AG08396 (cell line): ENCODE data around the gene ZC3H15.
A peak's percentile ranks its signal among the peaks of the same experiment; 100 is the strongest.
"Not testable (repeated sequence)": the region's sequence is repeated elsewhere in the genome, so short reads cannot be mapped to it uniquely, and the experiment has no call there.

Experiments
- DNase-seq: peaks from one replicate; pipeline ENCODE4 v3.0.0; 2012; ENCODE audit warnings: low spot score, mixed read lengths

ZC3H15 gene

DNA sequence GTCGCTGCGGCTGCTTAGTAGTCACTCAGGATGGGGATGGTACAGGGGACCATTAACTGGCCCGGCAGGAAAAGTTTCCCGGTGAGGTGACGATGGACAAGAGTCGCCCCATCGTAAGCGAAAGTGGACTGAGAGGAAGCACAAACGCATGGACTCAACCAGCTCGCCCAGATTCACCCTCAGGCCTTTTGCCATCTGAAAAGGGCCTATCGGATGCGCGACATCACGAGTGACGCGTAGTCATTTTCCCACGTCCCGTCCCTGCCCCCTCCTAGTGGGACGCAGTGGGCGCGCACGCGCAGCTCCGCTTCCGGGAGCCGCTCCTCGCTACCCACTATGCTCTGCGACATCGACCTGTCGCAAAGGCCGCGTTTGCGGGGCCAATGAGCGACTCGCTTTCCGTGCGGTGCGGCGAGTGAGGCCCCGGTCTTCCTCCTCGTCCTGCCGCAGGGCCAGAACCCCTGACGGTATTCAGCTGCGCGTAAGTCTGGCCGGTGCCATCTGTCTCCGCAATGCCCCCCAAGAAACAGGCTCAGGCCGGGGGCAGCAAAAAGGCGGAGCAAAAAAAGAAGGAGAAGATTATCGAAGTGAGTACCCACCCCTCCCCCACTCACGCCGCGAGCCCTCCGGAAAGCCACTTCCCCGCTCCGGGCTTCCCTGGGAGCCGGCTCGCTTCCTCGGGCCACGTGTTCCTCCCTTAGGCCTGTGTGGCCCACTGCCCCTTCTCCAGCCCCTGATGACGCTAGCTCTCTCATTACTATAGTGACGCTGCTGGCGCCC lies at the start of gene ZC3H15:
Gene ZC3H15, plus strand, starts transcription at position 390 of the 780 bp plus-strand sequence. Its CDS starts 123 bp downstream, at position 513.
- DNase-seq, result peak; percentile 98

DNA sequence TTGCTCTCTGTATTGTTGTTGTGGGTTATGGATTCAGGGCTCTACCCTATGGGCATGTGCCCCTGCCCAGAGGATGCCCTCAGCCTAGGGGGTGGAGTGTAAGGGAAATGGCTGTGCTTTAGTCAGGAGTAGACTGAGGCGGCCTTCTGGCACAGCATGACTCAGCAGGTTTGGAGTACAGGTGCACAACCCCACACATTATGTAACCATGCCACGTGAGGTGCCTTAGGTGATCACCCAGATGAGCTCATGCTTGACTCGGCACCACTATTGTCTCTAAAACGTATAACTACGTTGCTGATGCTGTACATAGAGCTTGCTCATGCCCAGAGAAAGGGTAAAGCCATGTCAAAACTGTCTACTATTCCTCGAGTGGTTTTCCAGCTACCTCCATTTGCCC lies 48.3 kb upstream of the ZC3H15 start:
- DNase-seq, result no peak

DNA sequence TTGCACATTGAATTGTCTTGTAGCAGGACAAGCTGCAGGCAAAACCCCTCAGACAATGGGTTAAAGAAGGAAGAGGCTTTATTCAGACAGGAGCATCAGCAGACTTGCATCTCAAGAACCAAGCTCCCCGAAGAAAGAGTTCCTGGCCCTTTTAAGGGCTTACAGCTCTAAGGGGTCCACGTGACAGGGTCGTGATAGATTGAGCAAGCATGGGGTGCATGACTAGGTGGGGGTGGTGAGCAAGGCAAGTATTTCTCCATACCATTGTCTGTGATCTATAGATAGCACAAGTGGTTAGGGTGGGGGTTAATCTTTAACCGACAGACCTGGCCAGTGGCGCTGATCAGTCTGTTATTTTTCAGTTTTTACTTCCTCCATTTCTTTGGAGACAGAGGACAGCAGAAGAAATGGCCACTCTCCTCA lies 46.4 kb upstream of the ZC3H15 start:
- DNase-seq, result not testable (repeated sequence)

DNA sequence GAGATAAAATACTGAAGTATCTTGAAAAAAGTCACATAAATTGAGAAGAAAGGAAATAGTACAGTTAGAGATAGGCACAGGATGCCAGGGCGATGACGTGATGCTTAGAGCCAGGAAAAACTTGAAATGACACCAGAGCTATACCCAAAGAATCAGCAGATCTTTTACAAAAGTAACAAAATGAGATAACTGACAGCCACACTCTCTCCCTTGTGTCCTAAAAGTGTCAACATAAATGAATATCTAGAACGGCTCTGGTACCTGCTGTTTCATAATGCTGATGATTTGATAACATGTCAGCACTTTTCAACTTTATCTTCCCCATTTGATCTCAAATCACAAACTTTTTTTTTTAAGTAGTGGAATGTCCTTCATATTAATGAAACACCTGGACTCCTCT lies 45.6 kb upstream of the ZC3H15 start:
- no peak for DNase-seq

DNA sequence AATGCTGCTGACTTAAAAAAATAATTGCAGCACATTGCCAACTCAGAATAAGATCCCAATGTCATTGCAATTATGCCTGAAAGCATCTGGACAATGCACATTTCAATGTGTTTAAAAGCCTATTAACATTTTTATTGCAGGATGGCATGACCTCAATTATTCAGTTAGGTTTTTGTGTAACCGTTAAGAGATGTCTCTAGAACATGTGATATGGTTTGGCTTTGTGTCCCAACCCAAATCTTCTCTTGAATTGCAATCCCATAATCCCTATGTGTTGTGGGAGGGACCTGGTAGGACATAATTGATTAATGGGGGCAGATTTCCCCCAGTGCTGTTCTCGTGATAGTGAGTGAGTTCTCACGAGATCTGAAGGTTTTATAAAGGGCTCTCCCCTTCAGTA lies 43.2 kb upstream of the ZC3H15 start:
- no peak for DNase-seq

DNA sequence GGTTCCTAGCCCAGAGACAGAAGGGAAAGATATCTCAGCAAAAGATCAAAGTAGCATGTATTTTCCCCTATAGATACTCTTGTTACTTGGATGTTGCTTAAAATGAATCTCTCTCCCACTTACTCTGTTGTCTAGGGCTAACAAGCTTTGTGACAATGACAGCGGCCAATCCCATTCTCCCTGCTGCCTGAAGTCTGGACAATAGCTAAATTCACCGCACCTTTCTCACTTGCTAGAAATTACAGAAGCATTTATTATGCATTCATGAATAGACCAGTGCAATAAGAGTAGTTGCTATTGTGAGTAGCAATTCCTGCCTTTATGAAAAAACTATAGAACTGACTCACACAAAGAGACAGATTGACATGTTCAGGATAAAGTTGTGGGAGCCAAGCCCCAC lies 42.2 kb upstream of the ZC3H15 start:
- DNase-seq, result no peak

DNA sequence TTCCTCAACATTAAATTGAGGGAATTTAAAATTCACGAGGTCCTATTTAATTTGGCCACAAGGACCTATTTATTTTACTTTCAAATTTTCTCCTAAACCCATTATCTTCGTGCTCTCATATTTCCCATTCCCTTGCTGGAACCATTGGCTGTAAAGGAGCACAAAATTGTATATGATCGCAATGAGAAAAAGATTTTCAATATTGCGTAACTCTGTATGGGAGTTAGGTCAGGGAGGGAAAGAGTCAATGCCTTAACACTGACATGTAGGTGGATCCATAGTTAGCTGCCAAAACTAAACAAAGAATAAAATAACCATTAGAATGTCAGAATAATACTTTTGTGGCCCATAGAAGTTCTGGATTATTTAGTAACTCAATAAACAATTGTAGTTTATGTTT lies 40.6 kb upstream of the ZC3H15 start:
- DNase-seq, result no peak

DNA sequence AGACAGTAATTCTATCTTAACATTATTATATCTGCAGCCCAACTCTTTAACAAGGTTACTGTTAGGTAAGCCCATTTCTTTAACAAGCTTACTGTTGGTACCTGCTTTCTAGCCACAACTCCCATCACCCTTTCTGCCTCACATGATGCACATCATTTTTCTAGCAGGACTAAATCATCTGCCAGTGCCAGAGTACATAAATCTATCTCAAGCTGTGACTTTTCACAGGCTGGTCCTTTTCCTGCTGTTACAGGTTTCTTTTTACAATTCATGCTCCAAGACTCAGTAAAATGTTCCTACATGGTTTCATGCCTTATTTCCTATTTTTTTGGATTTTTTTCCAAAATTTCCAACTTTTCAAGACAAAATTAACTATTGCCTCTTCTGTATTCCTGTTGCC lies 30.4 kb upstream of the ZC3H15 start:
- no peak for DNase-seq

DNA sequence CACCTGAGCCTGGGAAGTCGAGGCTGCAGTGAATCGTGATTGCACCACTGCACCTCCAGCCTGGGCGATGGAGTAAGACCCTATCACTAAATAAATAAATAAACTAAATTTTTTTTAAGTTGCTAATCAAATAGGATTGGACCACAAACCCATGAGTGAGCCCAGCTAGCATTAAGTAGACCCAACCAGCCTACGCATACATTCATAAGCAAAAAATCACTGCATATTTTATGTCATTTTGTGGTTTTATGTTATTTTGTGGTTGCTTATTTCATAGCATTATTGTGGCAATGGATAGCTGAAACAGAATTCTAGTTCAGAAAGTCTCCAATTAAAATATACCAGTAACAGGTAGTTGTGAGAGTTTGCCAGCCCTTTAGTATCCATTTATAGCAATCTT lies 29.1 kb upstream of the ZC3H15 start:
- peak; percentile 25 for DNase-seq

DNA sequence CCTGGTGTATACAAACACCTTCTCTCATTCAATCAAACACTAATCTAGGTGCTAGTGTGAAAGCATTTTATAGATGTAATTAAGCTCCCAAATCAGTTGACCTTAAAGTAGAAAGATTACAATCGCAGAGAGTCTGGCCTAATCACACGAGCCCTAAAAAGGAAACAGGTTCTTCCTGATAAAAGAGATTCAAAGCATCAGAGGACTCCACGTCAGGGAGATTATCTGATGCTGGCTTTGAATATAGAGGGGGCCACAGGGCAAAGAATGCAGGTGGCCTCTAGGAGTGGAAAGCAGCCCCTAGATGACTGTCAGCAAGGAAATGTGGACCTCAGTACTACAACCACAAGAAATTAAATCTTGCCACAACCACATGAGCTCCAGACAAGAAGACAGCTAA lies 28.2 kb upstream of the ZC3H15 start:
- DNase-seq, result no peak

DNA sequence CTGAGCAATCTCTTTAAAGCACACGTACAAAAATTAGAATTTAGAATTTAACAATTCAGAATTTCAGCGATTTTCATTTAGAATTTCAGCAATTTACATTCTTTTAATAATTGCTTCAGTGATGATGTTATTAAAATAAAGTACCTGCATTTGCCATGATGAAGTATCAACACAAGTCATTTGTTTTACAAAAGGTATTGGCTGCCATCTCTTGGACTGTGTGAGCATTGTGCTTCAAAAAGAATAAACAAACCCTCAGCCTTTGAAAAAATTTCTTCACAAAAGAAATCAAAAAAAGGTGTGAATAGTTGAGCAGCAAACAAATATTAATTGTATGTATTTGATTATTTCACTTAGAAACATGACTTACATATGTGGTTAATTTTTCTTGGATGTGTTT lies 27.1 kb upstream of the ZC3H15 start:
- DNase-seq, result no peak

DNA sequence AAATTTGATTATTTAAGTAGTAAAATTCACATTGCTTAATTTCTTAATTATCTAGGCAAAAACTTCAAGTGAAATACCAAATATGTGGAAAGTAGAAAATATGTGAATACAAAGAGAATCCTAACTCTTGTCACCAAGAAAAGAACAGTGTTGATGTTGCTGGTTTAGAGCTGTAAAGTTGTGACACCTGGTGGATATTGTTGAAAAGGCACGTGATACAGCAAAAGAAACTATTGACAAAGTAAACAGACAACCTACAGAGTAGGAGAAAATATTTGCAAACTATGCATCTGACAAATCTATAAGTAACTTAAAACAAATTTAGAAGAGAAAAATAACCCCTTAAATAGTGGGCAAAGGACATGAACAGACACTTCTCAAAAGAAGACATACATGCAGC lies 25.6 kb upstream of the ZC3H15 start:
- DNase-seq, result no peak

DNA sequence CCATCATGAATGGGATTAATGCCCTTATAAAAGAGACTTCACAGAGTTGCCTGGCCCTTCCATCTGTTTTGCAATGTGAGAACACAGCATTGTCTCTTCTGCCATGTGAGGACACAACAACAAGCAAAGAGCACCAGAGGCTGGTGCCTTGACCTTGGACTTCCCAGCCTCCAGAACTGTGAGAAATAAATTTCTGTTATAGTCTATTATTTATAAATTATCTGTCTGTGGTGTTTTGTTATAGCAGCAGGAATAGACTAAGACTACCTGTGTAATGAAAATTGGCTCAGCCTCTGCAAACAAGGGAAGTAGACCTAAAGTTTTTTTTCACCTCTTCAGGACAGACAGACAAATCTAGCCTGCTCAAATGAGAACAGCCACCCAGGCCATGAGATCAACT lies 19.3 kb upstream of the ZC3H15 start:
- DNase-seq, result no peak

DNA sequence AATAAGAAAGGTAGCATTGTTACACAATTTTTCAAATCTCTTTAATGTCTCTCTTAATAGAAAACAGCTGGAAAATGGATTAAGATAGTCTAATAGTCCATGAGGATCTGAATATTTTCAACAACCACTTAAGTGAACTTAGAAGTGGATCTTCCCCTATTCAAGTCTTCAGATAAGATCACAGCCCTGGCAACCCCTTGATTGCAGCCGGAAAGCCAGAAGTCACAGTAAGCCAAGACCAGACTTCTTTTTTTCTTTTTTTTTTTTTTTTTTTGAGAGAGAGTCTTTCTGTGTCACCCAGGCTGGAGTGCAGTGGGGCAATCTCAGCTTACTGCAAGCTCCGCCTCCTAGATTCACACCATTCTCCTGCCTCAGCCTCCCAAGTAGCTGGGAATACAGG lies 18.6 kb upstream of the ZC3H15 start:
- no peak for DNase-seq

DNA sequence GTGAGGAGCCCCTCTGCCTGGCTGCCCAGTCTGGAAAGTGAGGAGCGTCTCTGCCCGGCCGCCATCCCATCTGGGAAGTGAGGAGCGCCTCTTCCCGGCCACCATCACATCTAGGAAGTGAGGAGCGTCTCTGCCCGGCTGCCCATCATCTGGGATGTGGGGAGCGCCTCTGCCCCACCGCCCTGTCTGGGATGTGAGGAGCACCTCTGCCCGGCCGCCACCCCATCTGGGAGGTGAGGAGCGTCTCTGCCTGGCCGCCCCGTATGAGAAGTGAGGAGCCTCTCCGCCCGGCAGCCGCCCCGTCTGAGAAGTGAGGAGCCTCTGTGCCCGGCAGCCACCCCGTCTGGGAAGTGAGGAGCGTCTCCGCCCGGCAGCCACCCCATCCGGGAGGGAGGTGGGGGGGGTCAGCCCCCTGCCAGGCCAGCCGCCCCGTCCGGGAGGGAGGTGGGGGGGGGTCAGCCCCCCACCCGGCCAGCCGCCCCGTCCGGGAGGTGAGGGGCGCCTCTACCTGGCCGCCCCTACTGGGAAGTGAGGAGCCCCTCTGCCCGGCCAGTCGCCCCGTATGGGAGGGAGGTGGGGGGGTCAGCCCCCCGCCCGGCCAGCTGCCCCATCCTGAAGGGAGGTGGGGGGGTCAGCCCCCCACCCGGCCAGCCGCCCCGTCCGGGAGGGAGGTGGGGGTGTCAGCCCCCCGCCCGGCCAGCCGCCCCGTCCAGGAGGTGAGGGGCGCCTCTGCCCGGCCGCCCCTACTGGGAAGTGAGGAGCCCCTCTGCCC lies 13.2 kb upstream of the ZC3H15 start:
- not testable (repeated sequence) for DNase-seq

DNA sequence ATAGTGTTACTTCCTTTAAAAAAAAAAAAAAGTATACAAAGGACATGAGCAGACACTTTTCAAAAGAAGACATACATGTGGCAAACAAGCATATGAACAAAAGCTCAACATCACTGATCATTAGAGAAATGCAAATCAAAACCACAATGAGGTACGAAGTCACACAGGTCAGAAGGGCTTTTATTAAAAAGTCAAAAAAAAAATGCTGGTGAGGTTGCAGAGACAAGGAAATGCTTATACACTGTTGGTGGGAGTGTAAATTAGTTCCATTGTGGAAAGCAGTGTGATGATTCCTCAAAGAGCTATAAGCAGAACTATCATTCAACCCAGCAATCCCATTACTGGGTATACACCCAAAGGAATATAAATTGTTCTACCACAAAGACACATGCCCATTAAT lies 11.8 kb upstream of the ZC3H15 start:
- DNase-seq, result not testable (repeated sequence)

DNA sequence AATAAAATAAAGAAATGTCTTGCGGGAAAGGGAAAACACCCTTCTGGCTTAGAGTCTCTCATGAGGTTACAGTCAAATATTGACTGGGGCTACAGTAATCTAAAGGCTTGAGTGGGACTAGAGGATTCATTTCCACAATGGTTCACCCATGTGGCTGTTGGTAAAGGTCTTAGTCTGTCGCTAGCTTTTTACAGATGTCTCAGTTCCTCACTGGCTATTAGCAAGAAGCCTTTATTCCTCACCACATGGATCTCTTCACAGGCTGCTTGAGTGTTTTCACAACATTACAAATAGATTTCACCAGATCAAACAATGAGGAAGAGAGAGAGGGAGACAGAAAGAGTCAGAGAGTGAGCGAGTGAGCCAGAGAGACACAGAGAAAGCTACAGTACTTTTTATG lies 8.3 kb upstream of the ZC3H15 start:
- DNase-seq, result no peak

DNA sequence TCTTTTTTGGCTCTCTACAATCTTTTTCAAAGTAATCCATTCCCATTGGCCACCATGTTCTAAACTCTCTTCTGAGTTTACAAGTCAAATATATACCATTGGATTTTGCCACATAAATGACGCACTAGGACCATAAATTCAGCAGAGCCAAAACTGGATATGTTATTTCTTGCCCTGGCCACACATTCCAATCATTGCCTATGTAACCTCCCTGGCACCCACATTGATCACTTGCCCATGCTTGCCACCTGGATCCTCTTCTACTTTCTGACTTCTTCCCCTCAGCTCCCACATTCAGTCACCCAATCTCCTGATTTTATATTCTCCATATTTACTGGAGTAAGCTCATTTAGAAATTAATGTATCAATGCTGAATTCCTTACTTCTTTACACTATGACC lies 5.1 kb upstream of the ZC3H15 start:
- DNase-seq, result no peak

DNA sequence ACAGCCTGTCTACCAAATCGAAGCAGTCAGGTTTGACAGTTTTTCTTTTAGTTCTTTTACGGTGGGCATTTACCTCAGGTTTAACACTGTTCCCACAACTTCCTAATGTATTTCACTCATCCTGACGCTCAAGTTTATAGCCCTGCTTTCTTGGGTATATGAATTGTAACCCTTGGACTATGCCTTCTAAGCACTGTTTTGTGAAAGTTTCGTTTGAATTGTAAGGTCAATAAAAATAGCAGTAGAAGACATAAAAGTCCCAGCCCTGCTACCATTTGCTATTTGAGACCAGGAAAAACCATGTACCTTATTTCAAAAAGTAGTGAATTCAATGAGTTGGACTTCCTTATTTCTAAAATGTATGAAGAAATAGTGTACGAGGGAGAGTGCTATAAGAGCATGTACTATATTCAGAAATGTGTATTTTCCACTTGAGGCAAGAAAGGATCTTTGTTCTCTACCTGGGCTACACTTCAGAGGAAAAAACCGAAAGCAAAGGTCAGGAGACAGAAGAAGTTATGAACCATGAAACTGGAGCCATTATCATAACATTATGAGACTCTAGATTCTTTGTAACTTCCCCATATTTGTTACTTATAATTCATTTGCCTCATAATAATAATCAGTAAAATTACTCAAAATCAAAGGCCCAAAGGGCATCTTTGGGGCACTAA lies 1.9 kb upstream of the ZC3H15 start:
- no peak for DNase-seq

DNA sequence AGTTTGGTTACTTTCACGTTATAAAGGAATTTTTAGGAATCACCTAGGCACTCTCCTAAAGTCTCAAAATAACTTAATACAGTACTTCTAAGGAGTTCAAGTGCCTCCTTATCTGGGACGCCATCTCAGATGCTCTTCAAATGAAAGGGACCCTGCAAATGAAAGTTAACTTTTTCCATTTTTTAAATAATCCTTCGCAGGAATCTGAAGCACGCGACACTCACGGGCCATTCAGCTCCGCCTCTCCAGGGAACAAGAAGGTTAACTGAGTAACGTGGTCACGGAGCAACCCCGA lies 537 bp upstream of the ZC3H15 start:
- peak; percentile 8 for DNase-seq

DNA sequence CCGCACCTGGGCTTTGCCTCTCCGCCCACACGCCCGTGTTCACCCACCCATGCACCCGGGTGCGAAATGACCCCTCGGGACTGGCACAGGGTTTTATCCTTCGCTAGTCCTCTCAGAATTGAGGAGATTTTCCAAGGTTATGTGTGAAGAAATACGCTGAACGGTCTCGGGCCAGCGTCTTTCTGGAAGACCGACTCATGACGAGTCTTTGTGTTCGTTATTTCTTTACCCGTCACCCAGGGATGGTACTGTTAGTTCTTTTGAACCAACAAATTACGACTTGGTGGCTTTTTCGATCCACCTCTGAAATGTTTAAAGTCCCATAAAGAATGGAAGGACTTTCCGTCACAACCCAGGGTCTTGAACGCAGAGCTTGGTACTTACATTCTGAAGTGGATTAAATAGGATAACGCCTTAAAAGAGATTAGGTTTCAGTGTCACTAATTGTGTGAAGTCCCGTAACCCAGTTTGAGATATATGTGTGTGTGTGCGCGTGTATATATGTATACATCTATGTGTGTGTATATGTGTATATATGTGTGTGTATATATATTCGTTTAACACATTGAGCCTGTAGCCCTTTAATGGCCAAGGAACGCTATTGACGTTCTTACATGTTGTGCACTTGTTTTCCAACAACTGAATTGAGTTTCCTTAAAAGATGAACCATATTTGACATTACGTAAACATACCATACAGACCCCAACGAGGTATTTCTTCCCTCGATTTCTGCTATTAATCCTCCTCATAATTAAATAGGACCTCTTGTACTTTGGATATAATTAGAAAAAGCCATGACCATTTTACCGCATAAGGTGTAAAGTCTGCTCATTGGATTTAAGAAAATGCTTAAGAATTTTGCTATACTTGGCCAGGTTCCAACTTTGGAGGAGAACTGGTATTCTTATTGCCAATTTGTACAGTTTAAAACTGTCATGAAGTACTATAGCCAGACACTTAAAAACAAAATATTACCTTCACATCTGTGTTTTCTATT lies 889 bp downstream of the ZC3H15 start:
- DNase-seq, result peak; percentile 51

DNA sequence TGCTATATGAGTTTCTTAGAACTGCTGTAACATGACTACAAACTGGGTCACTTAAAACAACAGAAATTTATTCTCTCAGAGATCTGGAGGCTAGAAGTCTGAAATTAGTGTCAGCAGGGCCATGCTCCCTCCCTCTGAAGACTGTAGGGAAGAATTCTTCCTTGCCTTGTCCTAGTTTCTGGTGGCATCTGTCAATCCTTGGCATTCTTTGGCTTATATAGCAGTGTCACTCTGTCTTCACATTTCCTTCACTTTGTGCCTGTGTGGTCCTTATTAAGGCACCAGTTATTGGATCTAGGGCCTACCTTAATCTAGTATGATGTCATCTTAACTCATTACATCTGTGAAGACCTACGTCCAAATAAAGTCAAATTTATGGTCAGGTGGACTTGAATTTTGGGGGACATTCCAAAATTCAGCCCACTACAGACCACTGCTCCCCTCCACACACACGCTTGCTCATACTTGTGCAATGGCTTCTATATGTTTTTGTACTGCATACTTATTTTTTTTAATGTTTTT lies 7.6 kb downstream of the ZC3H15 start:
- no peak for DNase-seq
